ENCODE measurements around the gene POLR1F. TPM values are rescaled to one million over a fixed set of nuclear protein-coding genes. Genes with fewer than 3 reads are reported as not detected.
A peak's percentile ranks its signal among the peaks of the same experiment; 100 is the strongest.

Gene POLR1F
- total RNA-seq, 5 donors from 2014 or later (not counting 1 experiment from before 2014, with no cell fraction given) = 11.9 to 22.1 (median 12.5) TPM

- no peak for DNase-seq
- H3K4me1 ChIP-seq (ENCODE audit: control insufficient read depth in 1 of 2, extremely low read depth in 1 of 2, insufficient read depth in 2 of 2, low read length in 2 of 2) = no peaks in the 10 kb centered on the region
- WGBS (ENCODE audit: insufficient coverage) = 92% methylated on average over 2 of the region's 3 CpGs
- H3K27ac ChIP-seq (ENCODE audit: low read length) = no peak overlapping the region
- Mint-ChIP-seq H3K27ac (no peak overlapping the region), H3K4me1 (no peaks in the 10 kb centered on the region), H3K9me3 (no peaks in the 10 kb centered on the region), H3K4me3 (no peak overlapping the region), H3K36me3 (no peaks in the 10 kb centered on the region), H3K27me3 (peaks cover 15 to 25% of the 10 kb centered on the region in 2 donors)
- H3K36me3 ChIP-seq (ENCODE audit: control insufficient read depth in 2 of 2, extremely low read depth in 1 of 2, insufficient read depth in 1 of 2, low read length in 1 of 2) = no peaks in the 10 kb centered on the region
- no peak overlapping the region for H3K4me3 ChIP-seq (ENCODE audit: control insufficient read depth in 1 of 2, extremely low read depth in 1 of 2, low read length in 1 of 2)
- H3K9me3 ChIP-seq = no peaks in the 10 kb centered on the region
- ChIA-PET CTCF (no interaction called here), POLR2A (no interaction called here)
- H3K27me3 ChIP-seq (replicated peaks in 1 of 2; ENCODE audit: control insufficient read depth in 2 of 2, extremely low read depth in 1 of 2, insufficient read depth in 2 of 2, low read length in 1 of 2) = no peaks in the 10 kb centered on the region
- no peak for ATAC-seq (replicated peaks in 1 of 4)
These were observed 19.9 kb upstream of the POLR1F start for GRCh38 chr7:19728716-19729115.

GRCh38 chr7:19725770-19726169, 16.9 kb upstream of the POLR1F start:
- POLR2A ChIA-PET = interaction anchor here in 1 of 2 donors (0.6 kb wide), 1 partner anchor 10 kb away, joined by 3 read pairs; no protein-coding TSS in a partner anchor
- H3K27ac ChIP-seq (ENCODE audit: low read length) = no peak overlapping the region
- H3K9me3 ChIP-seq = no peaks in the 10 kb centered on the region
- no peak overlapping the region for H3K27ac Mint-ChIP-seq
- H3K4me3 Mint-ChIP-seq = no peak overlapping the region
- H3K4me1 Mint-ChIP-seq = no peaks in the 10 kb centered on the region
- no peak overlapping the region for H3K4me3 ChIP-seq (ENCODE audit: control insufficient read depth in 1 of 2, extremely low read depth in 1 of 2, low read length in 1 of 2)
- no peak for DNase-seq
- peaks cover 13 to 30% of the 10 kb centered on the region in 2 donors for H3K27me3 Mint-ChIP-seq
- CTCF ChIA-PET = interaction anchor here in 1 of 2 donors (2.2 to 2.4 kb wide), 2 partner anchors 12 to 17 kb away, joined by 8 to 11 read pairs; partner anchors contain the start of gene POLR1F
- H3K36me3 Mint-ChIP-seq = no peaks in the 10 kb centered on the region
- H3K36me3 ChIP-seq (ENCODE audit: control insufficient read depth in 2 of 2, extremely low read depth in 1 of 2, insufficient read depth in 1 of 2, low read length in 1 of 2) = no peaks in the 10 kb centered on the region
- H3K4me1 ChIP-seq (ENCODE audit: control insufficient read depth in 1 of 2, extremely low read depth in 1 of 2, insufficient read depth in 2 of 2, low read length in 2 of 2) = no peaks in the 10 kb centered on the region
- no peak for ATAC-seq (replicated peaks in 1 of 4)
- H3K27me3 ChIP-seq (replicated peaks in 1 of 2; ENCODE audit: control insufficient read depth in 2 of 2, extremely low read depth in 1 of 2, insufficient read depth in 2 of 2, low read length in 1 of 2) = no peaks in the 10 kb centered on the region
- 100% methylated on average over 1 of the region's 5 CpGs for WGBS (ENCODE audit: insufficient coverage)
- H3K9me3 Mint-ChIP-seq = no peaks in the 10 kb centered on the region

- no peaks in the 10 kb centered on the region for H3K36me3 ChIP-seq (ENCODE audit: control insufficient read depth in 2 of 2, extremely low read depth in 1 of 2, insufficient read depth in 1 of 2, low read length in 1 of 2)
- Mint-ChIP-seq H3K27me3 (peaks cover 0 to 7% of the 10 kb centered on the region in 2 donors), H3K27ac (no peak overlapping the region), H3K36me3 (no peaks in the 10 kb centered on the region), H3K4me1 (peaks cover 0 to 6% (median 1%) of the 10 kb centered on the region in 3 donors), H3K9me3 (no peaks in the 10 kb centered on the region), H3K4me3 (no peak overlapping the region)
- ChIA-PET POLR2A (interaction anchor here in 1 of 2 donors (0.6 kb wide), 1 partner anchor 10 kb away, joined by 3 read pairs; no protein-coding TSS in a partner anchor), CTCF (interaction anchor here (0.6 to 4.3 kb wide), 5 partner anchors 12 to 1392 kb away, joined by 3 to 75 read pairs (median 6); partner anchors contain the start of gene ITGB8 (in 1 of the 2))
- WGBS (ENCODE audit: insufficient coverage) = no CpG with 5 or more reads among the region's 1 CpG
- H3K4me3 ChIP-seq (ENCODE audit: control insufficient read depth in 1 of 2, extremely low read depth in 1 of 2, low read length in 1 of 2) = no peak overlapping the region
- ATAC-seq (replicated peaks in 1 of 4) (no peak), DNase-seq (no peak)
- no peaks in the 10 kb centered on the region for H3K4me1 ChIP-seq (ENCODE audit: control insufficient read depth in 1 of 2, extremely low read depth in 1 of 2, insufficient read depth in 2 of 2, low read length in 2 of 2)
- no peak overlapping the region for H3K27ac ChIP-seq (ENCODE audit: low read length)
- no peaks in the 10 kb centered on the region for H3K9me3 ChIP-seq
- H3K27me3 ChIP-seq (replicated peaks in 1 of 2; ENCODE audit: control insufficient read depth in 2 of 2, extremely low read depth in 1 of 2, insufficient read depth in 2 of 2, low read length in 1 of 2) = no peaks in the 10 kb centered on the region
These were observed 6.7 kb upstream of the POLR1F start for GRCh38 chr7:19715499-19715898.

- H3K27me3 Mint-ChIP-seq = peaks cover 0 to 3% of the 10 kb centered on the region in 2 donors
- no peaks in the 10 kb centered on the region for H3K36me3 Mint-ChIP-seq
- POLR2A ChIA-PET = interaction anchor here (0.6 to 0.9 kb wide), 4 partner anchors 9 to 1725 kb away, joined by 3 to 9 read pairs (median 5); no protein-coding TSS in a partner anchor
- Histone ChIP-seq H3K27ac (ENCODE audit: low read length) (no peak overlapping the region), H3K4me3 (ENCODE audit: control insufficient read depth in 1 of 2, extremely low read depth in 1 of 2, low read length in 1 of 2) (no peak overlapping the region), H3K4me1 (ENCODE audit: control insufficient read depth in 1 of 2, extremely low read depth in 1 of 2, insufficient read depth in 2 of 2, low read length in 2 of 2) (peaks cover 3 to 7% of the 10 kb centered on the region in 2 experiments), H3K27me3 (replicated peaks in 1 of 2; ENCODE audit: control insufficient read depth in 2 of 2, extremely low read depth in 1 of 2, insufficient read depth in 2 of 2, low read length in 1 of 2) (no peaks in the 10 kb centered on the region), H3K9me3 (no peaks in the 10 kb centered on the region), H3K36me3 (ENCODE audit: control insufficient read depth in 2 of 2, extremely low read depth in 1 of 2, insufficient read depth in 1 of 2, low read length in 1 of 2) (no peaks in the 10 kb centered on the region)
- ATAC-seq (replicated peaks in 1 of 4) (no peak), DNase-seq (peak in 27 of 35 experiments; percentile 4 to 72 (median 32))
- no CpG with 5 or more reads among the region's 1 CpG for WGBS (ENCODE audit: insufficient coverage)
- H3K27ac Mint-ChIP-seq = no peak overlapping the region
- H3K4me1 Mint-ChIP-seq = peaks cover 16 to 21% (median 16%) of the 10 kb centered on the region in 3 donors
- no peaks in the 10 kb centered on the region for H3K9me3 Mint-ChIP-seq
- CTCF ChIA-PET = interaction anchor here (0.5 to 4.3 kb wide), 36 partner anchors 9 to 1852 kb away, joined by 3 to 111 read pairs (median 4); partner anchors contain the start of gene SP8 (in 1 of the 2)
- H3K4me3 Mint-ChIP-seq = no peak overlapping the region
These were observed 4.8 kb upstream of the POLR1F start for GRCh38 chr7:19713676-19714075.

- ChIA-PET POLR2A (interaction anchor here (0.5 to 1.4 kb wide), 3 partner anchors 9 to 890 kb away, joined by 3 to 4 read pairs (median 4); no protein-coding TSS in a partner anchor), CTCF (interaction anchor here (0.7 to 2.7 kb wide), 13 partner anchors 10 to 889 kb away, joined by 3 to 26 read pairs (median 4); no protein-coding TSS in a partner anchor)
- no peaks in the 10 kb centered on the region for H3K27me3 Mint-ChIP-seq
- DNase-seq (no peak), ATAC-seq (replicated peaks in 1 of 4) (no peak)
- H3K4me3 Mint-ChIP-seq = peak overlapping the region; percentile 92 to 99 (median 93)
- peak overlapping the region; percentile 97 to 99 for H3K4me3 ChIP-seq (ENCODE audit: control insufficient read depth in 1 of 2, extremely low read depth in 1 of 2, low read length in 1 of 2)
- H3K27ac ChIP-seq (ENCODE audit: low read length) = peak overlapping the region; percentile 90
- no peaks in the 10 kb centered on the region for H3K36me3 Mint-ChIP-seq
- peak overlapping the region; percentile 63 to 89 for H3K27ac Mint-ChIP-seq
- WGBS (ENCODE audit: insufficient coverage) = 82% methylated on average over 3 of the region's 6 CpGs
- H3K4me1 Mint-ChIP-seq = peaks cover 53 to 58% (median 55%) of the 10 kb centered on the region in 3 donors
- no peaks in the 10 kb centered on the region for H3K9me3 Mint-ChIP-seq
- no peaks in the 10 kb centered on the region for H3K36me3 ChIP-seq (ENCODE audit: control insufficient read depth in 2 of 2, extremely low read depth in 1 of 2, insufficient read depth in 1 of 2, low read length in 1 of 2)
- H3K27me3 ChIP-seq (replicated peaks in 1 of 2; ENCODE audit: control insufficient read depth in 2 of 2, extremely low read depth in 1 of 2, insufficient read depth in 2 of 2, low read length in 1 of 2) = no peaks in the 10 kb centered on the region
- peaks cover 14 to 17% of the 10 kb centered on the region in 2 experiments for H3K4me1 ChIP-seq (ENCODE audit: control insufficient read depth in 1 of 2, extremely low read depth in 1 of 2, insufficient read depth in 2 of 2, low read length in 2 of 2)
- H3K9me3 ChIP-seq = no peaks in the 10 kb centered on the region
These were observed 377 bp upstream of the POLR1F start for GRCh38 chr7:19709249-19709578.

GRCh38 chr7:19707240-19707639, 1.6 kb downstream of the POLR1F start:
- Mint-ChIP-seq H3K4me3 (peak overlapping the region; percentile 92 to 99 (median 93)), H3K27ac (no peak overlapping the region), H3K4me1 (peaks cover 53 to 61% (median 55%) of the 10 kb centered on the region in 3 donors), H3K36me3 (peaks cover 9% of the 10 kb centered on the region), H3K27me3 (no peaks in the 10 kb centered on the region), H3K9me3 (no peaks in the 10 kb centered on the region)
- peaks cover 14 to 17% of the 10 kb centered on the region in 2 experiments for H3K4me1 ChIP-seq (ENCODE audit: control insufficient read depth in 1 of 2, extremely low read depth in 1 of 2, insufficient read depth in 2 of 2, low read length in 2 of 2)
- WGBS (ENCODE audit: insufficient coverage) = 93% methylated on average over 3 of the region's 3 CpGs
- H3K4me3 ChIP-seq (ENCODE audit: control insufficient read depth in 1 of 2, extremely low read depth in 1 of 2, low read length in 1 of 2) = no peak overlapping the region
- no peaks in the 10 kb centered on the region for H3K27me3 ChIP-seq (replicated peaks in 1 of 2; ENCODE audit: control insufficient read depth in 2 of 2, extremely low read depth in 1 of 2, insufficient read depth in 2 of 2, low read length in 1 of 2)
- CTCF ChIA-PET = interaction anchor here in 1 of 2 donors (0.6 kb wide), 1 partner anchor 29 kb away, joined by 3 read pairs; no protein-coding TSS in a partner anchor
- ATAC-seq (replicated peaks in 1 of 4) (no peak), DNase-seq (no peak)
- POLR2A ChIA-PET = no interaction called here
- no peaks in the 10 kb centered on the region for H3K9me3 ChIP-seq
- peaks cover 0 to 7% of the 10 kb centered on the region in 2 donors for H3K36me3 ChIP-seq (ENCODE audit: control insufficient read depth in 2 of 2, extremely low read depth in 1 of 2, insufficient read depth in 1 of 2, low read length in 1 of 2)
- H3K27ac ChIP-seq (ENCODE audit: low read length) = no peak overlapping the region
